ENCODE data around the gene TNRC18. TPM values are rescaled to one million over a fixed set of nuclear protein-coding genes. Genes with fewer than 3 reads are reported as not detected.

Gene TNRC18
- total RNA-seq, 4 donors from 2014 or later, result 87.6 to 218 (median 124) TPM

- H3K4me3 ChIP-seq, result no peak overlapping the region
- H3K36me3 ChIP-seq, result peaks cover 0 to 99% of the 10 kb centered on the region in 2 donors
- H3K27me3 ChIP-seq, result no peaks in the 10 kb centered on the region
- no peak overlapping the region for H3K27ac ChIP-seq
- H3K4me1 ChIP-seq, result peaks cover 0 to 20% (median 4%) of the 10 kb centered on the region in 3 donors
- peaks cover 0 to 37% (median 0%) of the 10 kb centered on the region in 3 donors for H3K9me3 ChIP-seq
- WGBS, 2 donors (ENCODE audit: low coverage in 1 of 2), result 94% methylated on average over 3 of the region's 4 CpGs; no CpG with 5 or more reads in 1 of the 2 donors
- no peak for ATAC-seq
- TF ChIP-seq POLR2A (IDR thresholded peaks at IDR 0.05) (no peak), CTCF (IDR thresholded peaks at IDR 0.05) (no peak), POLR2AphosphoS5 (IDR thresholded peaks at IDR 0.05) (no peak), EP300 (IDR thresholded peaks at IDR 0.05) (no peak)
These were observed 79.3 kb downstream of the TNRC18 start for GRCh38 chr7:5344342-5344741.

GRCh38 chr7:5343884-5344283 is 79.8 kb downstream of the TNRC18 start:
- WGBS, 2 donors (ENCODE audit: low coverage in 1 of 2), result 85 to 94% methylated on average over 2 of the region's 2 CpGs
- Histone ChIP-seq H3K4me3 (no peak overlapping the region), H3K9me3 (peaks cover 0 to 37% (median 0%) of the 10 kb centered on the region in 3 donors), H3K36me3 (peaks cover 0 to 99% of the 10 kb centered on the region in 2 donors), H3K4me1 (peaks cover 0 to 15% (median 2%) of the 10 kb centered on the region in 3 donors), H3K27me3 (no peaks in the 10 kb centered on the region), H3K27ac (no peak overlapping the region)
- TF ChIP-seq POLR2A (IDR thresholded peaks at IDR 0.05) (no peak), CTCF (IDR thresholded peaks at IDR 0.05) (no peak), EP300 (IDR thresholded peaks at IDR 0.05) (no peak), POLR2AphosphoS5 (IDR thresholded peaks at IDR 0.05) (no peak)
- ATAC-seq, result no peak

- no peak for TF ChIP-seq EP300 (IDR thresholded peaks at IDR 0.05)
- no peak for TF ChIP-seq POLR2AphosphoS5 (IDR thresholded peaks at IDR 0.05)
- TF ChIP-seq POLR2A (IDR thresholded peaks at IDR 0.05), result no peak
- no peak for TF ChIP-seq CTCF (IDR thresholded peaks at IDR 0.05)
- Histone ChIP-seq H3K27me3 (no peaks in the 10 kb centered on the region), H3K36me3 (peaks cover 0 to 99% of the 10 kb centered on the region in 2 donors), H3K9me3 (peaks cover 0 to 40% (median 0%) of the 10 kb centered on the region in 3 donors), H3K4me1 (peaks cover 0 to 3% (median 0%) of the 10 kb centered on the region in 3 donors), H3K4me3 (no peak overlapping the region), H3K27ac (no peak overlapping the region)
- ATAC-seq, result no peak
- WGBS, 2 donors (ENCODE audit: low coverage in 1 of 2), result 94 to 100% methylated on average over 6 of the region's 6 CpGs
These were observed 81.0 kb downstream of the TNRC18 start for GRCh38 chr7:5342631-5343030.

- H3K4me1 ChIP-seq, result peaks cover 0 to under 1% (median 0%) of the 10 kb centered on the region in 3 donors
- no peak for ATAC-seq
- no peak overlapping the region for H3K4me3 ChIP-seq
- peaks cover 0 to 55% (median 0%) of the 10 kb centered on the region in 3 donors for H3K9me3 ChIP-seq
- no peak for TF ChIP-seq POLR2AphosphoS5 (IDR thresholded peaks at IDR 0.05)
- no peak for TF ChIP-seq CTCF (IDR thresholded peaks at IDR 0.05)
- TF ChIP-seq POLR2A (IDR thresholded peaks at IDR 0.05), result no peak
- TF ChIP-seq EP300 (IDR thresholded peaks at IDR 0.05), result no peak
- H3K36me3 ChIP-seq, result peaks cover 0 to 99% of the 10 kb centered on the region in 2 donors
- WGBS, 2 donors (ENCODE audit: low coverage in 1 of 2), result 81 to 86% methylated on average over 2 of the region's 2 CpGs
- no peak overlapping the region for H3K27ac ChIP-seq
- H3K27me3 ChIP-seq, result no peaks in the 10 kb centered on the region
These were observed 83.7 kb downstream of the TNRC18 start for GRCh38 chr7:5339955-5340354.

DNA sequence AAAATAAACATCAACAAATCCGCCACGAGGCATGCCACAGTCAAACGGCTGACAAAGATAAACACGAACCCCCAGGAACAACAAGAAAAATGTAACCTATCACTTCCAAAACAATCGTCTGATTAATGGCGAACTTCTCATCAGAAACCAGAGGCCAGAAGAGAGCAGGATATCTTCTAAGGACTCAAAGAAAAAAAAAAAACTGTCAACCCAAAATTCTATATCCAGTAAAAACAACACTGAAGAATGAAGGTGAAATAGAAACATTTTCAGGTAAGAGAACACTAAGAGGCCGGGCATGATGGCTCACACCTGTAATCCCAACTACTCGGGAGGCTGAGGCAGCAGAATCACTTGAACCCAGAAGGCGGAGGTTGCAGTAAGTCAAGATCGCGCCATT is 86.6 kb downstream of the TNRC18 start:
- TF ChIP-seq CTCF (IDR thresholded peaks at IDR 0.05), result no peak
- no peak for TF ChIP-seq POLR2A (IDR thresholded peaks at IDR 0.05)
- no peak for TF ChIP-seq EP300 (IDR thresholded peaks at IDR 0.05)
- no peak for TF ChIP-seq POLR2AphosphoS5 (IDR thresholded peaks at IDR 0.05)
- no peaks in the 10 kb centered on the region for H3K27me3 ChIP-seq
- H3K27ac ChIP-seq, result no peak overlapping the region
- peaks cover 0 to 17% (median 0%) of the 10 kb centered on the region in 3 donors for H3K4me1 ChIP-seq
- peaks cover 0 to 99% of the 10 kb centered on the region in 2 donors for H3K36me3 ChIP-seq
- peaks cover 0 to 34% (median 0%) of the 10 kb centered on the region in 3 donors for H3K9me3 ChIP-seq
- ATAC-seq, result no peak
- no peak overlapping the region for H3K4me3 ChIP-seq
- 80 to 83% methylated on average over 3 to 9 of the region's 11 CpGs for WGBS, 2 donors (ENCODE audit: low coverage in 1 of 2)
